ENCODE measurements around the gene RAB6B.
A peak's percentile ranks its signal among the peaks of the same experiment; 100 is the strongest.

The RAB6B gene

GRCh38 chr3:133836497-133837158, 59.1 kb downstream of the RAB6B start:
- DNase-seq (ENCODE audit: low read depth), result no peak

GRCh38 chr3:133835961-133836360, 59.7 kb downstream of the RAB6B start:
- DNase-seq (ENCODE audit: low read depth), result no peak

GRCh38 chr3:133835418-133835743, 60.3 kb downstream of the RAB6B start:
- no peak for DNase-seq (ENCODE audit: low read depth)

- no peak for DNase-seq (ENCODE audit: low read depth)
Measured at GRCh38 chr3:133834621-133835417, 60.9 kb downstream of the RAB6B start.

- no peak for DNase-seq (ENCODE audit: low read depth)
Measured at GRCh38 chr3:133833880-133834620, 61.6 kb downstream of the RAB6B start.

GRCh38 chr3:133833267-133833666, 62.4 kb downstream of the RAB6B start:
- no peak for DNase-seq (ENCODE audit: low read depth)

GRCh38 chr3:133832802-133833144, 62.9 kb downstream of the RAB6B start:
- no peak for DNase-seq (ENCODE audit: low read depth)

- DNase-seq (ENCODE audit: low read depth), result no peak
Measured at GRCh38 chr3:133831966-133832801, 63.5 kb downstream of the RAB6B start.

GRCh38 chr3:133830071-133830470, 65.6 kb downstream of the RAB6B start:
- no peak for DNase-seq (ENCODE audit: low read depth)

GRCh38 chr3:133829310-133829707, 66.4 kb downstream of the RAB6B start:
- no peak for DNase-seq (ENCODE audit: low read depth)

- no peak for DNase-seq (ENCODE audit: low read depth)
Measured at GRCh38 chr3:133828576-133829309, 66.9 kb downstream of the RAB6B start.

- DNase-seq (ENCODE audit: low read depth), result no peak
Measured at GRCh38 chr3:133827684-133828083, 68.0 kb downstream of the RAB6B start.

- no peak for DNase-seq (ENCODE audit: low read depth)
Measured at GRCh38 chr3:133827136-133827535, 68.5 kb downstream of the RAB6B start.

- no peak for DNase-seq (ENCODE audit: low read depth)
Measured at GRCh38 chr3:133825969-133826727, 69.5 kb downstream of the RAB6B start.

- no peak for DNase-seq (ENCODE audit: low read depth)
Measured at GRCh38 chr3:133824961-133825485, 70.7 kb downstream of the RAB6B start.

- DNase-seq (ENCODE audit: low read depth), result peak; percentile 93
Measured at GRCh38 chr3:133821767-133822638, 73.7 kb downstream of the RAB6B start.

- DNase-seq (ENCODE audit: low read depth), result no peak
Measured at GRCh38 chr3:133820889-133821675, 74.6 kb downstream of the RAB6B start.

- DNase-seq (ENCODE audit: low read depth), result no peak
Measured at GRCh38 chr3:133820129-133820528, 75.6 kb downstream of the RAB6B start.

- DNase-seq (ENCODE audit: low read depth), result no peak
Measured at GRCh38 chr3:133815386-133815785, 80.3 kb downstream of the RAB6B start.

Measured in ELR (cell line).